Activated naive CD8-positive, alpha-beta T cell treated with anti-CD3 and anti-CD28 coated beads, Interleukin-2, amount 50 U/mL, for 24 hours (primary cell): ENCODE results near the gene CKMT2.
"Not testable (repeated sequence)": the region's sequence is repeated elsewhere in the genome, so short reads cannot be mapped to it uniquely, and the experiment has no call there.

Experiments used
- ATAC-seq: fragments of 150-1000 bp; cut with Tn5 transposase; one replicate; pipeline ENCODE4 v1.10.0; 2021
- DNase-seq: peaks from one replicate; pipeline ENCODE4 v3.0.0; 2021
- H3K27ac Mint-ChIP-seq: one replicate; pipeline ENCODE4 v1.8.0; 2021; ENCODE audit warnings: mild to moderate bottlenecking, mixed read lengths
- H3K27me3 Mint-ChIP-seq: one replicate; pipeline ENCODE4 v1.8.0; 2021; ENCODE audit warnings: mixed read lengths
- H3K36me3 Mint-ChIP-seq: one replicate; pipeline ENCODE4 v1.8.0; 2021; ENCODE audit warnings: low read depth, mixed read lengths
- H3K4me1 Mint-ChIP-seq: one replicate; pipeline ENCODE4 v1.8.0; 2021; ENCODE audit warnings: mixed read lengths
- H3K4me3 Mint-ChIP-seq: one replicate; pipeline ENCODE4 v1.8.0; 2021; ENCODE audit warnings: mild to moderate bottlenecking, moderate library complexity, mixed read lengths
- H3K9me3 Mint-ChIP-seq: one replicate; pipeline ENCODE4 v1.8.0; 2021; ENCODE audit warnings: mixed read lengths

The CKMT2 gene

DNA sequence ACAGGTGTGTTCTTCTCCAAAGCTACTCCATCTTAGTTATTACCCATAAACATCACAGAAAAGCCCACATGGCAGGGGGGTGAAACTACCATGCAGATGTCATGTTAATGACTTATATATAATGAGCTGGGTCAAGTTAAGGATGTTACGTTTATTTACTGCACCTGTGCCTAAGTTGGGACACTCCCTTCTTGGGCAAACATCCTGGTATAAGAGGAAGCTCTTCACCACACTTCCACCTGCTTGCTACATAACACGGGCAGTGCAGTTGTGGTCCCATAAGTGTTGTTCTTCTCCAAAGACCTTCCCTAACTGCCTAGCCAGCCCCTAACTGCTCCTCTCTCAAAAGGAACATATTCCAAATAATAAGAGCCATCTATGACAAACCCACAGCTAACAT lies 59.0 kb downstream of the CKMT2 start:
- H3K9me3 Mint-ChIP-seq, result peaks cover 20% of the 10 kb centered on the region
- no peak overlapping the region for H3K4me3 Mint-ChIP-seq
- H3K27ac Mint-ChIP-seq, result no peak overlapping the region
- peaks cover 55% of the 10 kb centered on the region for H3K4me1 Mint-ChIP-seq
- H3K27me3 Mint-ChIP-seq, result no peaks in the 10 kb centered on the region
- peaks cover 45% of the 10 kb centered on the region for H3K36me3 Mint-ChIP-seq
- no peak for DNase-seq
- ATAC-seq, result no peak

DNA sequence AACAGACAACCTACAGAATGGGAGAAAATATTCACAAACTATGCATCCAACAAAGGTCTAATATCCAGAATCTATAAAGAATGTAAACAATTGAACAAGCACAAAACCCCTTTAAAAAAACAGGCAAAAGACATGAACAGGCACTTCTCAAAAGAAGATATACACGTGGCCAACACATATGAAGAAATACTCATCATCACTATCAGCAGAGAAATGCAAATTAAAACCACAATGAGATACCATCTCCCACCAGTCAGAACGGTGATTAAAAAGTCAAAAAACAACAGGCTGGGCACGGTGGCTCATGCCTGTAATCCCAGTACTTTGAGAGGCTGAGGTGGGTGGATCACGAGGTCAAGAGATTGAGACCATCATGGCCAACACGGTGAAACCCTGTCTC lies 60.9 kb downstream of the CKMT2 start:
- not testable (repeated sequence) for DNase-seq, H3K27me3 Mint-ChIP-seq, H3K27ac Mint-ChIP-seq, H3K4me3 Mint-ChIP-seq, ATAC-seq
- peaks cover 20% of the 10 kb centered on the region for H3K9me3 Mint-ChIP-seq
- H3K36me3 Mint-ChIP-seq, result peaks cover 49% of the 10 kb centered on the region
- H3K4me1 Mint-ChIP-seq, result peaks cover 54% of the 10 kb centered on the region

DNA sequence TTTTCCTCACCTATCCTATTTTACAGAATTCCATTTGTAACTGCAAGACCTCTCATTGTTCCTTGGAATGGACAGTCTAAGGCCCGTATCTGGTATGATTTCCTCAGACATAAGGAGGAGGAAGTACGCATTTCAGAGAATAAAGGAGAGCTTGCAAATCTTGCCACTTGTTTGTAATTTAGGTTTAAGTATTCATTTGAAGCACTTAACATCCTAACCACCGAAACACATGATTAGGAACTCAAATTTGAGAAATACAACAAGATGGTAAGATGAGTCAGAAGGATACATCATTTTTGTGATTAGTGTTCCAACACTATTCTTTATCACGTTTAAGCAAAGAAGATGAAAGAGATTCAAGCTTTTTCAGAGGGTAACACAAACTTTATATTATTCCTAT lies 64.4 kb downstream of the CKMT2 start:
- H3K9me3 Mint-ChIP-seq, result peaks cover 12% of the 10 kb centered on the region
- H3K4me1 Mint-ChIP-seq, result peaks cover 47% of the 10 kb centered on the region
- DNase-seq (no peak), ATAC-seq (no peak)
- no peak overlapping the region for H3K27ac Mint-ChIP-seq
- peaks cover 23% of the 10 kb centered on the region for H3K36me3 Mint-ChIP-seq
- H3K27me3 Mint-ChIP-seq, result no peaks in the 10 kb centered on the region
- no peak overlapping the region for H3K4me3 Mint-ChIP-seq

DNA sequence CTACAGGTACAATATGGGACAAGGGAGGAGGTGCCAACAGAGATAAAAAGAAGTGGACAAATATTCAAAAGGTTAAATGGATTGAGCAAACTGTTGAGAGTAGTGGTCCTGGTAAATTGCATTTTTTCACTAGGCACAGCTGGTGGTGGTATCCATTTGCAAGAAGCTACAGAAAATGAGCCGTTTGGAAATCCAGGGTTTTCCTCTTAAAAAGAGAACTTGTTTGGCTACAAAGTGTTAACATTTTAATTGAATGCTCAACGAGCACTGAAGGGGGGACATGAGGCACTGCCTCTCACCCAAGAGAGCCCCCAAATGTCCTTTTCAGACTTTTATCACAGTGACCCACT lies 67.8 kb downstream of the CKMT2 start:
- H3K4me1 Mint-ChIP-seq, result peaks cover 56% of the 10 kb centered on the region

DNA sequence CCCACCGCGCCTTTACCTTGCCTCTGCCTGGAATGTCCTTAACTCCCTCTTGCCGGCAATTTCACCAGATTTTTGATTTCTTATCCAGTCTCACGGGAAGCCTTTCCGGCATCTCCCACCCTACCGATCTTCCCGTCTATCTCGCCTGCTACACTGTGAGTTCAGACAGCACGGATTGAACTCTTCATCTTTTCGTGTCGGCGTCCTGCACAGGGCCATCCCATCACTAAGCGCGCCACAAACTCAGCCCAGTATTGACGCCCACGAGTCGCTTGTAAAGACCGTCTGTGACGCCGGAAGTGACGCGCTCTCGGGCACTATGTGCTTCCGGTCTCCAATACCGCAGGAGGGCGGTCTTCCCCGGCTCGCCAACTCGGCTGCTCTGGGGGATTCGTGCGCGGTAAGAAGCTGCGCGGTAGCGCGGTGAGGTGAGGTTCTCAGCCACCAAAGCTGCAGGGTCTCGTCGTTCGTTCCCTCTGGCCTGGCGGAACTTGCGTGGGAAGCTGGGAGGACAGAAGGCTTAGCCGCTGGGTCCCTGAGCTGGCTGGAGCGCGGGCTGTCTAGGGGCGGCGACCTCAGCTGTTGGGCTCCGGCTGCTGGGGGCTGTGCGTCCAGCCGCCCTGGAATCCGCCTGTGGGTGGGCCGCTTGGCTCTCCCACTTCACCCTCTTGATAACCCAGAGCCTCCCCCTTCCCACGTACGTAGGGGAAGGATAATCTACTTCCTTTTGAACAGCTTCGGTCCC lies 68.3 kb downstream of the CKMT2 start, which contains the start of gene ZCCHC9:
TSS of gene ZCCHC9 (plus strand) at position 317 of the 745 bp plus-strand sequence. CDS start 3,171 bp downstream, outside the sequence.
- Mint-ChIP-seq H3K9me3 (no peaks in the 10 kb centered on the region), H3K27ac (peak within 1 kb of the TSS; percentile 95), H3K4me3 (peak within 1 kb of the TSS; percentile 97), H3K36me3 (peaks cover 16% of the 10 kb centered on the region), H3K27me3 (no peaks in the 10 kb centered on the region), H3K4me1 (peaks cover 56% of the 10 kb centered on the region)
- DNase-seq (peak; percentile 93), ATAC-seq (peak; percentile 96)

More for the DNA sequence above, 67.8 kb downstream of the CKMT2 start:
- H3K9me3 Mint-ChIP-seq, result no peaks in the 10 kb centered on the region
- no peak for ATAC-seq
- DNase-seq, result no peak
- H3K27me3 Mint-ChIP-seq, result no peaks in the 10 kb centered on the region
- H3K36me3 Mint-ChIP-seq, result peaks cover 16% of the 10 kb centered on the region
- H3K4me3 Mint-ChIP-seq, result peak overlapping the region; percentile 97
- peak overlapping the region; percentile 95 for H3K27ac Mint-ChIP-seq

DNA sequence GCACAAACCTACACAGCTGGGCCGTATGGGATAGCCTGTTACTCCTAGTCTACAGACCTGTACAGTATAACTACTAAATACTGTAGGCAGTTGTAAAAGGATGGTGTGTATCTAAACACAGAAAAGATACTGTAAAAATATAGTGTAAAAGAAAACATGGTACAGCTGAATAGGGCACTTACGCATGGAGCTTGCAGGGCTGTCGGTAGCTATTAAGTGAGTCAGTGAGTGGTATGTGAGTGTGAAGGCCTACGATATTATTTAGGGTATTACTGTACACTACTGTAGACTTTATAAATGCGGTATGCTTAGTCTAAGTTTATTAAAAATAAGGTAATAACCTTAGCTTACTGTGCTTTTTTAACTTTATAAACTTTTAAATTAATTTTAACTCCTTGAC lies 69.5 kb downstream of the CKMT2 start:
- no peak for DNase-seq
- H3K36me3 Mint-ChIP-seq, result peaks cover 14% of the 10 kb centered on the region
- no peak for ATAC-seq
- no peaks in the 10 kb centered on the region for H3K9me3 Mint-ChIP-seq
- H3K27ac Mint-ChIP-seq, result peak overlapping the region; percentile 33
- H3K27me3 Mint-ChIP-seq, result no peaks in the 10 kb centered on the region
- H3K4me1 Mint-ChIP-seq, result peaks cover 49% of the 10 kb centered on the region
- peak overlapping the region; percentile 97 for H3K4me3 Mint-ChIP-seq

DNA sequence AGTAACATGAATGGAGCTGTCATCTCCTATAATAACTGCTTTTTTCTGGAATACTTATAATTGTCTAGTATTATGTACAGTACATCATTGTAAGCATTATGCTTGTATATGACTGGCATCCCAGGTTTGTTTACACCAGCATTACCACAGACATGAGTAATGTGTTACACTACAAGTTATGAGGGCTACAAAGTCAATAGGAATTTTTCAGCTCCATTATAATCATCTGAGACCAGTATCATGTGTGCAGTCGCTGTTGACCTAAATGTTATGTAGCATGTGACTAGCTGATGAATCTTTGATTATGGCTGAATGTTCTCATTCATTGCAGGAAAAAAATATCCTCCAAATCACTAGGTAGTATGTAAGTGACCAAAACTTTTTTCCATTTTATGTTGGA lies 70.4 kb downstream of the CKMT2 start:
- H3K27me3 Mint-ChIP-seq, result no peaks in the 10 kb centered on the region
- no peak for ATAC-seq
- H3K4me1 Mint-ChIP-seq, result peaks cover 42% of the 10 kb centered on the region
- no peaks in the 10 kb centered on the region for H3K9me3 Mint-ChIP-seq
- no peak overlapping the region for H3K27ac Mint-ChIP-seq
- DNase-seq, result no peak
- peaks cover 10% of the 10 kb centered on the region for H3K36me3 Mint-ChIP-seq
- no peak overlapping the region for H3K4me3 Mint-ChIP-seq

DNA sequence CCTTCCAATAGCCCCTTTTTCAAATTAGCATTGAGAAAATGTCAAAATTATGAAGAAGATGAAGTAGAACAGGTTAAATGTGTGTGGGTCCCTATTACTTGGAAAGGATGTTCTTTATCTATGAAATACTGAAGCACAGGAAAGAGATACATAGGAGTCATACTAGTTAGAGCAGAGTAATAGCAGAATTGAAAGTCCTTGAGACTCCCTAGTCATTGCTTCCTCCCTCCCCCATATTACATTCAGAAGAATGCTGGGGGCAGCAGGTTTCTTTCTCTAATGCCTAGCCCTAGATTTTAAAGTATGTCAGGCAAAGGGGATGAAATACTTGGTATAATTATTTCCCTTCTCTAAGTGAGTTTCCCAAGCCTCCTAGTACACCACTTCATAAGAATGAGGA lies 72.7 kb downstream of the CKMT2 start:
- ATAC-seq, result peak; percentile 23
- Mint-ChIP-seq H3K27ac (no peak overlapping the region), H3K4me3 (no peak overlapping the region), H3K9me3 (no peaks in the 10 kb centered on the region), H3K4me1 (peaks cover 23% of the 10 kb centered on the region), H3K36me3 (peaks cover 15% of the 10 kb centered on the region), H3K27me3 (no peaks in the 10 kb centered on the region)
- no peak for DNase-seq

DNA sequence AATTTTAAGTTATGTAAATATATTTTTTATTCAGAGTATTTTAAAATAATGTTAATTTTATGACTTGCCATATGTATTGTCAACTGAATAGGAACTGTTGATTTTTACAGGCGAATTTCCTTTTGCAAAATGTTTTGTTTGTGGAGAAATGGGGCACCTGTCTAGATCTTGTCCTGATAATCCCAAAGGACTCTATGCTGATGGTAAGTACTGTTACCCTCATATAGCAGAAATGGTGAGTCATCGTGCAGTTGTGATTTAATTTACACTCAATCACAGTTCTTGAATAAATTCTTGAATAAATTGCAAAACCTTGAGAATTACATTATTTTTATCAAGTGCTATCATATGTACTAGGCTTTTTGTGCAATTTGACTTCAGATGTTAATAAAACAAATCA lies 75.7 kb downstream of the CKMT2 start:
- Mint-ChIP-seq H3K4me3 (no peak overlapping the region), H3K27ac (no peak overlapping the region), H3K36me3 (peaks cover 29% of the 10 kb centered on the region), H3K4me1 (peaks cover 11% of the 10 kb centered on the region), H3K9me3 (no peaks in the 10 kb centered on the region), H3K27me3 (no peaks in the 10 kb centered on the region)
- ATAC-seq (no peak), DNase-seq (no peak)

DNA sequence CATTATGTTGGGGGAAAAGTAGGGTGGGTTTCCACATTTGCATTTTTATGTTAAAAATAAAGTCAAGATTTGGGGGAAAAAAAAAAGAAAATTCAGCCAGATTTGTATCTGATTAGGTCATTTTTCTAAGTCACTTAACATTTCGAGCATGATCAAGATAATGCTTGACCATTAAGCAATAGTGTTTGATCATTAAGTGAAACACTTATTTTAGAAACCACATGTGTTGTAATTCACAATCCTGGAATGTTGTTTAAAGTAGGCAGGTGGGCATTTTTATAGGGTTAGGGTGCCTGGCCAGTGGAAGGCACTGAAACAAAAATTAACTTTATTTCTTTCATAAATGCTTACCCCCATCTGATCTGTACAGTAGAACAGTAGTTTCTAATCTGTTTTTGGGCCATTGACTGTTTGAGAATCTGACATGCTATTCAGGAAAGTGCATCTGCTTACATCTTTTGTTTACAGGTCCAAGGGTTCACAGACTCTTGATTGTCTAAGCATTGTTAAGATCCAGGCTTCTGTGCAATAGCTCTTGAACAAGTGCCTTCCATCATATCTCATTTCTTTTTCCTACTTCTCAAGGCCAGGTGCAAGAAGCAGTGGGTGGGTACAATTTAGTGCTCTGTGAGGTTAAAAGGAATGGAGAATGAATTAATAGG lies 77.4 kb downstream of the CKMT2 start:
- Mint-ChIP-seq H3K27me3 (no peaks in the 10 kb centered on the region), H3K36me3 (peaks cover 22% of the 10 kb centered on the region), H3K27ac (no peak overlapping the region), H3K4me1 (peaks cover 3% of the 10 kb centered on the region), H3K4me3 (no peak overlapping the region), H3K9me3 (no peaks in the 10 kb centered on the region)
- DNase-seq (no peak), ATAC-seq (no peak)

DNA sequence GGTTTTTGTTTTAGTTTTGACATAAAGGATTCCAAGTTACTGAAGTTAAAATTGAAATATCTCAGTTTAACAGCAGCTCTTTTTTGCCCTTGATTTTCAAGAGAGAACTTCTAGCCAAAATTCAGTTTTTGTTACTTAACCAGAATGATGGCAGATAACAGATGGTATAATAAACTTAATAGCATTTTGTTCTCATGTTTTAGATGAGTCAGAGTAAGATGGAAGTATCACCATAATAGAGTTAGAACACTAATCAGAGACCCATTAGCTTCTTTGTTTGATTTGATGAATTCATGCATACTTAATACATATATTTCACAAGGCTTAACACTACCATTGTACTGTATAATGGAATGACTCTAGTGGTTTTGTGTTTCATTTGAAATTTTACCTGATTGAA lies 80.2 kb downstream of the CKMT2 start:
- Mint-ChIP-seq H3K27ac (no peak overlapping the region), H3K4me3 (no peak overlapping the region), H3K36me3 (peaks cover 22% of the 10 kb centered on the region), H3K9me3 (no peaks in the 10 kb centered on the region), H3K27me3 (no peaks in the 10 kb centered on the region), H3K4me1 (peaks cover 4% of the 10 kb centered on the region)
- ATAC-seq (no peak), DNase-seq (no peak)

DNA sequence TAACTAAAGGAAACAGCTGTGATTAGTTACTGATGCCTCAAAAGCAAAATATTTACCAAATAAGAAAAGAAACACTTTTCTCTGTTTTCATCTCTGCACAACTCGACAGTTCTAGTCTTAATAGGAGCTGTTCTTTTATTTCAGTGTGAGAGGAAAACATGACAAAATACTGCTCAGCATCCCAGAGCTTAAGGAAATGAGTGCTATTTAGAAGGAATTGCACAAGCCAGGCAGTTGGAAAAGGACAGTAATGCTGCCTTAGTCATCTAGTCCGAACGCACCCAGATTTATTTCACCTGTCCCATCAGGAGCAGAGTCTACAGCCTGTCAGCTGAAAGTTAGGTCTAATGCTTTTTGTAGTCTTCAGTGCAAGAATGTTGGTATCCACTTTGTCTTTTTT lies 80.6 kb downstream of the CKMT2 start:
- ATAC-seq, result no peak
- H3K36me3 Mint-ChIP-seq, result peaks cover 22% of the 10 kb centered on the region
- no peak overlapping the region for H3K4me3 Mint-ChIP-seq
- H3K9me3 Mint-ChIP-seq, result no peaks in the 10 kb centered on the region
- H3K27me3 Mint-ChIP-seq, result no peaks in the 10 kb centered on the region
- no peak overlapping the region for H3K27ac Mint-ChIP-seq
- no peak for DNase-seq
- H3K4me1 Mint-ChIP-seq, result peaks cover 4% of the 10 kb centered on the region

DNA sequence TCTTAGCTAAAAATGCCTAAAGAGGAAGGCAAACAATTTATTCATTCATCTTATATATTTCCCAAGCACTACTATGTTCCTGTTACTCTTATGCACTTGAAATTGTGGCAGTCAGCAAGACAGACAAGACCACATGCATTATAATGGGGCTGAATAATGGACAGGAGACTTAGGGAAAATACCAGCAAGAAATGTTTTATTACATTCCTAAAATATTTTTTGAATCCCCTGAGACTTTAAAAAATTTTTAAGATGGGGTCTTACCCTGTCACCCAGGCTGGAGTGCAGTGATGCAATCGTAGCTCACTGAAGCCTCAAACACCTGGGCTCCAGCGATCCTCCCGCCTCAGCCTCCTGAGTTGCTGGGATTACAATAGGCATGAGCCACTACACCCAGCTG lies 81.5 kb downstream of the CKMT2 start:
- Mint-ChIP-seq H3K27me3 (no peaks in the 10 kb centered on the region), H3K27ac (no peak overlapping the region), H3K4me1 (peaks cover 4% of the 10 kb centered on the region), H3K9me3 (no peaks in the 10 kb centered on the region), H3K4me3 (no peak overlapping the region), H3K36me3 (peaks cover 16% of the 10 kb centered on the region)
- DNase-seq (no peak), ATAC-seq (no peak)

DNA sequence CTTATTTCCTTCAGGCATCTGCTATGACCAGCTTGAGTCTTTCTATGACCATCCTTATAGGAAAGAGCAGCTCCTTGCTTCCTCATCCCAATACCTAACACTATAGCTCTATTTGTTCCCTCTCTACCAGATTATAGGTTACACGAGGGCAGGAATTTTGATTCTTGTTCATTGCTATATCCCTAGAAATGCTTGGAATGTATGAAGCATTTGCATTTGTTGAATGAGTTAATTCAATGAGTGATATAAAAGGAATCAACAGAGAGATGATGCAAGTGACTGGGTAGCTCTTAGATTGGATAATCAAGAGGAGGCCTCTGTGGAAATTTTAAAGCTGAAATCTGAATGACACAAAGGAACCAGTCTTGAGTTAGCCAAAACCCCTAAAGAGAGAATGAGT lies 82.2 kb downstream of the CKMT2 start:
- no peak for ATAC-seq
- DNase-seq, result no peak
- Mint-ChIP-seq H3K4me1 (peaks cover 4% of the 10 kb centered on the region), H3K27ac (no peak overlapping the region), H3K36me3 (peaks cover 16% of the 10 kb centered on the region), H3K9me3 (no peaks in the 10 kb centered on the region), H3K27me3 (no peaks in the 10 kb centered on the region), H3K4me3 (no peak overlapping the region)

DNA sequence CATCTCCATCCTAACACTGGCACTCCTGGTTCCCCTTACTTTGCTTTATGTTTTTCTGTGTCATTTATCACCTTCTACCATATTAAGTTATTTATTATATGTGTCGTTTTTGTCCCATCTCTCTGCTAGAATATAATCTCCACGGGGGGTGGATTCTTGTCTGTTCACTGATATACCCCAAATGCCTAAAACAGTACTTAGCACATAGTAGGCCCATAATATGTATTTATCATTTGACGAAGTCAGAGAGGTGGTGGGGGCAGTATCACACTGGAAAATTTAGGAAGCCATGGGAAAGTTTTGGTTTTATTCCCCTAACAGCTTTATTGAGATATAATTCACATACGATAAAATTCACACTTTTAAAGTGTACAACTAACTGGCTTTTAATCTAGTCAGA lies 82.7 kb downstream of the CKMT2 start:
- H3K27ac Mint-ChIP-seq, result no peak overlapping the region
- H3K36me3 Mint-ChIP-seq, result peaks cover 16% of the 10 kb centered on the region
- H3K4me3 Mint-ChIP-seq, result no peak overlapping the region
- no peaks in the 10 kb centered on the region for H3K27me3 Mint-ChIP-seq
- DNase-seq (no peak), ATAC-seq (no peak)
- H3K9me3 Mint-ChIP-seq, result no peaks in the 10 kb centered on the region
- peaks cover 4% of the 10 kb centered on the region for H3K4me1 Mint-ChIP-seq
